GM10266 (cell line): ENCODE measurements around the gene NCBP3.

ENCODE experiments used
- DNase-seq: peaks from one replicate; pipeline ENCODE4 v3.0.0; 2012; ENCODE audit errors: extremely low spot score
- TF ChIP-seq, protein P1 (sequence below): IDR thresholded peaks from 2 replicates; pipeline ENCODE4 v1.5.1; 2012; ENCODE audit warnings: mild to moderate bottlenecking, low read depth; ENCODE audit not compliant: control insufficient read depth, insufficient read depth; ENCODE audit errors: missing control alignments

The NCBP3 gene

DNA sequence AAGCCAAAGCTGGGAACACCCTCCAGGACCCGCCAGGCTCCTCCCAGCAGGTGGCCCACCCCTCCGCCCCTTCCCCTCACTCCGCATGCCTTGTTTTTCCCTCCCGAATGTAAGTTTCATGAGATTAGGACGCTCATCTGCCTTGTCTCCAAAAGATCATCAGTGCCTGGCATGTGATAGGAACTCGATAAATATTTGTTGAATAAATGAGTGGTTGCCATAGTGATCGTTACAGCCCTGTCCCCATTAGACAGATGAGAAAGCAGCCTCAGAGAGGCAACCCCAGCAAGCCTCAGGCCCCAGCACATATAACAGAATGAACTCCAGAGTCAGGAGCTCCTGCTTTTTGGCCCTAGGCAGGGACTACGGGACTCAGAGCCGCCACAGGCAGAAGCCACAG, 41.8 kb upstream of the NCBP3 start:
- DNase-seq = no peak
- TF ChIP-seq, protein P1, sequence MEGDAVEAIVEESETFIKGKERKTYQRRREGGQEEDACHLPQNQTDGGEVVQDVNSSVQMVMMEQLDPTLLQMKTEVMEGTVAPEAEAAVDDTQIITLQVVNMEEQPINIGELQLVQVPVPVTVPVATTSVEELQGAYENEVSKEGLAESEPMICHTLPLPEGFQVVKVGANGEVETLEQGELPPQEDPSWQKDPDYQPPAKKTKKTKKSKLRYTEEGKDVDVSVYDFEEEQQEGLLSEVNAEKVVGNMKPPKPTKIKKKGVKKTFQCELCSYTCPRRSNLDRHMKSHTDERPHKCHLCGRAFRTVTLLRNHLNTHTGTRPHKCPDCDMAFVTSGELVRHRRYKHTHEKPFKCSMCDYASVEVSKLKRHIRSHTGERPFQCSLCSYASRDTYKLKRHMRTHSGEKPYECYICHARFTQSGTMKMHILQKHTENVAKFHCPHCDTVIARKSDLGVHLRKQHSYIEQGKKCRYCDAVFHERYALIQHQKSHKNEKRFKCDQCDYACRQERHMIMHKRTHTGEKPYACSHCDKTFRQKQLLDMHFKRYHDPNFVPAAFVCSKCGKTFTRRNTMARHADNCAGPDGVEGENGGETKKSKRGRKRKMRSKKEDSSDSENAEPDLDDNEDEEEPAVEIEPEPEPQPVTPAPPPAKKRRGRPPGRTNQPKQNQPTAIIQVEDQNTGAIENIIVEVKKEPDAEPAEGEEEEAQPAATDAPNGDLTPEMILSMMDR = no peak

DNA sequence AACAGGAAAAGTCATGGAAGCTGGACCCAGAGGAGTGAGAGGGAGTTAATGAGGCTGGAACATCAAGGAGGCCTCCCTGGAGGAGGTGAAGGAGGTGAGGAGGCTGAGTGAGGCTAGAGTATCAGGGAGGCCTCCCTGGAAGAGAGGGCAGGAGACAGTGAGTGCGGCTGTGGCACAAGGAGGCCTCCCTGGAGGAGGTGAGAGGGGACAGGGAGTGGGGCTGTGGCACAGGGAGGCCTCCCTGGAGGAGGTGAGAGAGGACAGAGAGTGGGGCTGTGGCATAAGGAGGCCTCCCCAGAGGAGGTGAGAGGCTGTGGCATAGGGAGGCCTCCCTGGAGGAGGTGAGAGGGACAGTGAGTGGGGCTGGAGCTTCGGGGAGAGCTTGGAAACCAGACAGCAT, 41.3 kb upstream of the NCBP3 start:
- no peak for DNase-seq
- TF ChIP-seq, protein P1 = no peak

DNA sequence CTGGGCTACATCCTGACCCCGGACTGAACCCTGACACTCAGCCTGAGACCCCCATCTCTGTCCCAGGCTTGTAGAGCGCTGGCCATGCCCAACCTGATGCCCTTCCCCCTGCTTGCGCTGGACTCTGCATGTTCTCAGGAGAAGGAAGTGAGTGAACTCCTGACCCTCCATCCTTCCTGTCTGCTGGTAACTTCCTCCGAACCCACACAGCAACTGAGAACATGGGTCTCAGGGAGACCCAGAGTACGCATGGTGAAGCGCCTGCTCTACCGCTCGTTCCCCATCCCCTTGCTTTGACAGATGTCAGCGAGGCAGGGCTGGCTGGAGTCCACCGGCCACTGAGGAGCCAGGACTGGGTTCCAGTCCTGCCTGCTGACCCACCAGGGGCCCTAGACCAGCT, 40.7 kb upstream of the NCBP3 start:
- TF ChIP-seq, protein P1 = no peak
- DNase-seq = no peak

DNA sequence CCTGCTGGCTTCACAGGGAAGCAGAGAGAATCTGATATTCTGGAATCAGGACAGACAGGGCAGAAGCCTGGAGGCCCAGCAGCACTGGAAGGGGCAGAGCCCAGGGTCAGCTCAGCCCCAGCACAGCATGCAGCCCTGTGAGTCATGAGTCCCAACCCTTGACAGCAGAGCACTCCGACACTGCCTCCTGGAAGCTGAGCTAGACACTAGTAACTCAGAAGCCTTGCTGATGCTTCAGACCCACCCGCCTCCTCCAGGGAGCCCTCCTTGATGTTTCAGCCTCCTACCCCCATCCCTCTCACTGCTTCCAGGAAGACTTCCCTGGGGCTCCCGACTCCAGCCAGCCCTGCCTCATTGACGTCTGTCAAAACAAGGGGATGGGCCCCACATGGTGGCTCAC, 39.9 kb upstream of the NCBP3 start:
- no peak for DNase-seq
- TF ChIP-seq, protein P1 = no peak

DNA sequence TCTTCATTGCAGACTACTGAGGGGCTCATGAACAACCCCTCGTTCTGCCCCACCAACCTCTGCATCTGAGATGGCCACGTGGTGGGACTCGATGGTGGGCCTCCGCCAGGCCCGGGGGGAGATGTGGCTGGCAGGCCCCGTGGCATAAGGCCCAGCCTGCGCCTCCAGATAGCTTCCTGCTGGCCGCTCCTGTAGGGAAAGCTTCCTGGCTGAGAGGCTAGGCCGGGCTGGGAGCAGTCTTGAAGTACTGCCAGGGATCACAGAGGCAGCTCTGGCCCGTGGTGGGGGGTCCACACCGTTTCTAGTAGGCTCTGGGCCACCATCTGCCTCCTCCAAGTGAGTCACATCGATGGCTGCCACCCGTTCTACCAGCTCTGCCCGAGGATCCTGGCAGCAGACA, 39.2 kb upstream of the NCBP3 start:
- DNase-seq = no peak
- TF ChIP-seq, protein P1 = no peak

DNA sequence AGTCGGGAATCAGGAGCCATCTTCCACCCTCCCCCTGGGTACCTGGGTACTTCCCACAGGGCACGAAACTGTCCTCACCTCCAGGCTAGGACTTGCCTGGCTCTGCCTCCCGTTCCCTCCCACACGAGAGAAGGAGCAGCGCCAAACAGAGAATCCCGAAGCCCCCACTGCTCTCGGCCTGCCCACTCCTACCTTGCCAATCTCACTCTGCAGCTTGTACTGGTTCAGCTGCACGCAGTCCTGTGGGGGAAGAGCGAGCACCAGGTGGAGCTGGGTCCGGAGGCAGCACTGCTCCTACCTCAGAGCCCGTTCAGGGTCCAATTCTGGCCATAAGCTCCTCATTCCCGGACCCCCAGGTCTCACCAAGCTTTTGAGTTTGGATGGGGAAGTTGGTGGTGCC, 38.1 kb upstream of the NCBP3 start:
- DNase-seq = no peak
- TF ChIP-seq, protein P1 = no peak

DNA sequence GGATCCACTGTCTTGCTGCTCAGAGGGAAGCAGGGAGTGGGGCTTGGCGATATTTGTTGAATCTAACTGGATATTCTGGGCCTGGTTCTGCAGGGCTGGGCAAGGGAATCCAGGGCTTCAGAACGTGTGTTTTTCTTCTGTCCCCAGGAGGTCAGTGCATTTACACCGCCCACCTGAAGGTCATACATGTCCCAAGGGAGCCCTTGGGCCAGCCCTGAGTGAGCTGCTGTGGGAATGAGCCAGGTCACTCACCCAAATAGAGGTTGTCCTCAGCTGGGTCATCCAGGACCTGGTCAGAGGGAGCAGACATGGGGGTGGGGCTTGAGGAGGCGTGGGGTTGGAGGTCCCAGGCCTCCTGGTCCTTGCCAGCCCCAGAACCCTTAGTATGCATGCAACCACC, 36.2 kb upstream of the NCBP3 start:
- TF ChIP-seq, protein P1 = no peak
- no peak for DNase-seq

DNA sequence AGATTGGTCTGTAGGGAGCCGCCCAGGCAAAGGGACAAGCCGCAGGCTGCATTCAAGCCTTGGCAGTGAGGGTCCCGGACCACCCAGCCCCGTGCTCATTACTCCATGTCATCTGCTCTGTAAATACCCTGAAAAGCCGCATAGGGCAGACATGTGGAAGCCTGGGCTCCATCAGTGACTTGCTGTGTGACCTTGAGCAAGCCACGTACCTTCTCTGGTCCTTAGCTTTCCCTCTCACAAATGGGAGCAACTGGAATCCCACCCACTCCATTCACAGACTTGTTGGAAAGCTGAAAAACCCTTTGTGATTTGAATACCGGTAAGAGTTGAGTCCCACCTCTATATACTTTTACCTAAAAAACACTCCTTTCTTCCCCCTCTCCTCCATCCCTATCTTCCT, 34.9 kb upstream of the NCBP3 start:
- TF ChIP-seq, protein P1 = no peak
- no peak for DNase-seq
